Sigmoid colon (tissue), 4 donors: ENCODE data around the gene PTPRU.

ENCODE experiments used
- EP300 ChIP-seq, 4 donors: sonication (generic); formaldehyde crosslinking; IDR thresholded peaks; one replicate each; pipeline ENCODE4 v1.6.1; 2017; ENCODE audit warnings: antibody characterized with exemption in 4 of 4
- POLR2A ChIP-seq, 2 donors: fragments of 450-650 bp; IDR thresholded peaks; one replicate each; pipeline ENCODE4 v1.6.1; 2016; ENCODE audit warnings: antibody characterized with exemption in 2 of 2, mild to moderate bottlenecking in 2 of 2, moderate library complexity in 2 of 2
- POLR2AphosphoS5 ChIP-seq, 4 donors: sonication (generic); formaldehyde crosslinking; IDR thresholded peaks; one replicate each; pipeline ENCODE4 v1.6.1; 2017; ENCODE audit warnings: antibody characterized with exemption in 4 of 4
- TF ChIP-seq, protein P1 (sequence below), 4 experiments: fragments of 450-650 bp in 3 of 4; fragments of 200-600 bp in 1 of 4; IDR thresholded peaks; one replicate each; pipeline ENCODE4 v1.5.1; 2016 to 2019; ENCODE audit warnings: antibody characterized with exemption in 4 of 4, mild to moderate bottlenecking in 3 of 4, moderate library complexity in 2 of 4

DNA sequence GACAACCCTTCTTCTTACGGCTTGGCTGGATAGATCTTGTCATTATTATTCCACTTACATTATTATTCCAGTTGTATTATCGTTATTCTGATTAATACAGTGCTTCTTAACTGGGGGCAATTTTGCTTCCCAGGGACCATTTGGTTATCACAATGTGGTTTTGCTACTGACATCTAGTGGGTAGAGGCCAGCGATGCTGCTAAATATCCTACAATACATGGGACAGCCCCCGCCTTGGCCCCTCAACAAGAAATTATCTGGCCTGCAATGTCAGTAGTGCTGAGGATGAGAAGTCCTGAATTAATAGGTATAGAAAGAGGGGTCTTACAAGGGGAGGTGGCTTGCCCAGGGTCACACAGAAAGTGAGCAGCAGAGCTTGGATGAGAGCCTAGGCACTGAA lies 105.6 kb downstream of the PTPRU start:
- TF ChIP-seq, protein P1, sequence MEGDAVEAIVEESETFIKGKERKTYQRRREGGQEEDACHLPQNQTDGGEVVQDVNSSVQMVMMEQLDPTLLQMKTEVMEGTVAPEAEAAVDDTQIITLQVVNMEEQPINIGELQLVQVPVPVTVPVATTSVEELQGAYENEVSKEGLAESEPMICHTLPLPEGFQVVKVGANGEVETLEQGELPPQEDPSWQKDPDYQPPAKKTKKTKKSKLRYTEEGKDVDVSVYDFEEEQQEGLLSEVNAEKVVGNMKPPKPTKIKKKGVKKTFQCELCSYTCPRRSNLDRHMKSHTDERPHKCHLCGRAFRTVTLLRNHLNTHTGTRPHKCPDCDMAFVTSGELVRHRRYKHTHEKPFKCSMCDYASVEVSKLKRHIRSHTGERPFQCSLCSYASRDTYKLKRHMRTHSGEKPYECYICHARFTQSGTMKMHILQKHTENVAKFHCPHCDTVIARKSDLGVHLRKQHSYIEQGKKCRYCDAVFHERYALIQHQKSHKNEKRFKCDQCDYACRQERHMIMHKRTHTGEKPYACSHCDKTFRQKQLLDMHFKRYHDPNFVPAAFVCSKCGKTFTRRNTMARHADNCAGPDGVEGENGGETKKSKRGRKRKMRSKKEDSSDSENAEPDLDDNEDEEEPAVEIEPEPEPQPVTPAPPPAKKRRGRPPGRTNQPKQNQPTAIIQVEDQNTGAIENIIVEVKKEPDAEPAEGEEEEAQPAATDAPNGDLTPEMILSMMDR (IDR thresholded peaks at IDR 0.05) = no peak
- TF ChIP-seq POLR2AphosphoS5 (IDR thresholded peaks at IDR 0.05) = no peak
- no peak for TF ChIP-seq EP300 (IDR thresholded peaks at IDR 0.05)
- TF ChIP-seq POLR2A (IDR thresholded peaks at IDR 0.05) = no peak
